Hepatocyte (in vitro differentiated cells): Measurements from ENCODE around the gene OSBPL6.

Experiments used
- CTCF ChIP-seq: fragments of 200-600 bp; sonication (generic); IDR thresholded peaks from 2 replicates; pipeline ENCODE4 v1.5.1; 2016; ENCODE audit warnings: antibody characterized with exemption, mild to moderate bottlenecking; ENCODE audit not compliant: poor library complexity
- EZH2 ChIP-seq: fragments of 200-600 bp; sonication (generic); IDR thresholded peaks from 2 replicates; pipeline ENCODE4 v1.6.1; 2016; ENCODE audit warnings: antibody characterized with exemption, mild to moderate bottlenecking, borderline replicate concordance

GRCh38 chr2:178427458-178427857, 233.1 kb downstream of the OSBPL6 start:
- TF ChIP-seq CTCF (no peak), EZH2 (no peak)
